HG03521 (cell line): ENCODE measurements around the gene XAGE1B.
"Not testable (repeated sequence)": the region's sequence is repeated elsewhere in the genome, so short reads cannot be mapped to it uniquely, and the experiment has no call there.

Source experiments
- ATAC-seq: cut with Tn5 transposase; IDR thresholded peaks from one replicate; pipeline ENCODE4 v1.9.1; 2021; ENCODE audit warnings: mild to moderate bottlenecking, moderate library complexity; ENCODE audit not compliant: unreplicated experiment

The XAGE1B gene, protein sequence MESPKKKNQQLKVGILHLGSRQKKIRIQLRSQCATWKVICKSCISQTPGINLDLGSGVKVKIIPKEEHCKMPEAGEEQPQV

DNA sequence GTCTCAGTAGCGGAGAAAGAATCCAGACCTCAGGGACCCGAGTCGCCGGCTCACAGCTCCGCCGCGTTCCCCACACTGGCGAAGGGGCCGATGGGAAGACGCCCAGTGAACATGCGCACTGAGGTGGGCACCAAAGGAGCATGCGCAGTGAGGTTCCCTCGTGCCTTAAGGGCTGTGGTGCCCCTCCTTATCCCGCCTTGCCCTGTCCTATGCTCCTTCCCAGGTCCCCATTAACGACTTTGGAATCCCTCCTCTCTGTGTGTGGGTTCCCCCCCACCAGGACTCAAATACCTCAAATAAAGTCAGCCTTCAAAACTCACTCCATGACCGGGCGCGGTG, at the start of gene XAGE1B:
Gene XAGE1B, minus strand, starts transcription at position 77 of the 339 bp plus-strand sequence. CDS start 1,536 bp downstream, outside the sequence.
- not testable (repeated sequence) for ATAC-seq

DNA sequence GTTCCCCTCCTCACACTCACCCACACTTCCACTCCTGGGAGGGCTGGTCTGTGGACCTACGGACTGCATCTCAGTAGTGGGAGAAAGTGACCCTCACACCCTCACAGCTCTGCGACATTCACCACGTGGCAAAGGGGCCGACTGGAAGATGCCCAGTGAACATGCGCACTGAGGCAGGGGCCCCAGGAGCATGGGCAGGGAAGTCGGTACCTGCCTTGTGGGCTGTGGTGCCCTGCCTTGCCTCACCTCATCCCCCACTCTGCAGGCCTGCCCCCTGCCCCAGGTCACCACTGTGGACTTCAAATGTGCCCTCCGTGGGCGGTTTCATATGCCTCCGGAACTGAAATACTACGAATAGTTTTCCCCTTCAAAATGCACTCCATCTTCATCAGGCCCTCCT, 46.2 kb upstream of the XAGE1B start:
- no peak for ATAC-seq

DNA sequence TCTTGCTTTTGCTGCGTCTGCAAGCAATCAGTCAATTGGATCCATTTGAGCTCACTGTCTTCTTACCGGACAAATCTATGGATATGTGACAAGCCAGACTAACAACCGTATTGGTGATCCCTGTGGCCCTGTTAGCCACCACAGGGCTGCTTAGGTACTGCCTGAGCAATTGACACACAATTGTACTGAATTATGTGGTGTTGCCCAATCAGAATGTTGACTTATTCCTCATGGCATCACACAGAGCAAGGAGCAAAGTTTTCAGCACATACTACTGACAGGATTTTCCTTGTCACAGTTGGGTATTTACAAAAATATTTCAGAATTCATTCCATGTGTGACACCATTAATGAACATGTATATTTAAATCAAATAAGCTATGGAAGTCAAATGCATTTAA, 41.3 kb upstream of the XAGE1B start:
- no peak for ATAC-seq

DNA sequence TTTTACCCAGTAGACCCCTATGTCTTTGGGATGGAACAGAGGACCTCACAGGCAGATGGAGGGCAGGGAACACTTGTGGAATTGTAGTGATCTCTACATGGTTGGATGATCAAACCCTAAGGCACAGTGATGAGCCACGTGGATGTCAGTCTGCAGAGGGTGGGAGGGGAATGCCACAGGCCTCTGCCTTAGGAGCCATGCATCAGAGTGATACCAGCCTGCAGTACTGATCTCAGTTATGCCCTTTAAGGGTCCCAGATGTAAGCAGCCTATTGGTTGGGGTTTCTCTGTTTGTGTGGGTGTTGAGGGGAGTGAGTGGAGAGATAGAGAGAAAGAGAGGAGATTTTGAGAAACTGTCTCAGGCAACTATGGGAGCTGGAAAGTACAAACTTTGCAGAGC, 39.9 kb upstream of the XAGE1B start:
- ATAC-seq, result no peak

DNA sequence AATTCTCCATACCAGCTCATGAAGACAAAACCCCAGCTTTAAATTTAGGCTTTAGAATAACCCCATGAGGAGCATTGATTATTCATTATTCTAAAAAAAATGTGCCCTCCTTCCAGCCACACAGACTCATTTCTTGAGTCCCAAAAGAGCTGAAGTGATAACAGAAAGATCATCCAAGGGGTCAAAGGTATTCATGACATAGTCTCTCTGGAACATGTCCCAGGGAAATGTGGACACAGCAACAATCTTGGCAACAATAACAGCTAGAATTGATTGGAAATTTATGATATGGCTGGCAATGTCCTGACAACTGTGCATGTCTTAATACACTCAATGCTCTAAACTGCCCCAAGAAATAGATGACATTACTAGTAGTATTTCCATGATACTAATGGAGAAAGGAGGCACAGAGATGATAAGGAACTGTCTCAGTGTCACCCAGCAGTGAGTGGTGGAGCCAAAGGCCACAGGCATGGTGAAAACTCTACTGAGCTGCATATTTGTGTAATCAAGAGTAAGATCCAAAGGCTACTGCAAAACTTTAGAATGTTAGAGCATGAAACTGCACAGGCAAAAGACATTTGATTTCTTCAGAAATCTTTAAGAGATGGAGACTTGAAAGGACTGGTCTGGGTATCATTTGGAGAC, 37.3 kb upstream of the XAGE1B start:
- no peak for ATAC-seq

DNA sequence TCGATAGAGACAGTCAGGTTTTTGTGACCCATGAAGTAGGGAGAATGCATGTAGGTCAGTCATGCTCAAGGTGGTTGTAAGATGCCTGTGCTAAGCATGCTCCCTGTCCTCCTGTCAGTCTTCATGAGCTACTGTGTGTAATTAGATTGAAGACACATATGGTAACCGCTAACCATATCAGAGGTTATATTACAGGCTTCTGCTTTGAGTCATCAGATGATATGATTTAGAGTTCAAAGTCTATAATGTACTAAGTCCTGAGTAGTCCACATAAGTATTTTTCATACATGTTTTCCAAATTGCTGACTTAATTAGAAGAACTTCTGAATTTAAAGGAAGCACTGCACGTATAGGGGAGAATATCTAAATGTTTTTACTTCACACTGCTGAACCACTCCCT, 31.9 kb upstream of the XAGE1B start:
- not testable (repeated sequence) for ATAC-seq

DNA sequence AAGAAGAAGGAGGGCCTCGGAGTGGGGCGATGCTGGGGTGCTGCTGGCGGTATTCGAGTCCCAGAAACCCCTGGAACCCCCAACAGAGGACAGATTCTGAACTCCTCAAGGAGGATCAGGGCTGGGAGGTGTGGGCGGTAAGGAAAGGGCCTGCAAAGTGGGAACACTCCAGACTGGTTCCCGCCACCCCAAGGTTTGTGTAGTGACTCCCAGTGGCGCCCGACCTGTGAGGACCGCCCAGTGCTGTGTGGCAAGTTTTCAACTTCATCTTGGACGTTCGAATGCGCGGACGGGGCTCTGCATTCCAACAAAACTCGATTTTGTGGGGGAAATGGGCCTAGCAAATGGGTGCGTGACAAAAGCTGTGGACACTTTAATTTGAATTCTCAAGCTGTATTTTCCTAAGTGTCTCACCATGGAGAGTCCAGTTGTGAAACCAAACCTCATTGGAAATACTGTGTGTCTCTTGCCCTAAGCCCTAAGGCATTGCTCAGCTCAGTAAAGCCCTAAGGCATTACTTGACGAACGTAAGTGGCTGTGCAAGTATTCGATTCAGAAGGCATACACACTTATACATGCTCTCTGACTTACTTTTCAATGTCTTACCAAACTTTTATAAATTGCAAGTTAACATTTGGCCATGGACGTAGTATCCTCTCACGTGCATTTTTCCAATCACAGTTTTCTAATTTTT, 27.4 kb upstream of the XAGE1B start:
- no peak for ATAC-seq

DNA sequence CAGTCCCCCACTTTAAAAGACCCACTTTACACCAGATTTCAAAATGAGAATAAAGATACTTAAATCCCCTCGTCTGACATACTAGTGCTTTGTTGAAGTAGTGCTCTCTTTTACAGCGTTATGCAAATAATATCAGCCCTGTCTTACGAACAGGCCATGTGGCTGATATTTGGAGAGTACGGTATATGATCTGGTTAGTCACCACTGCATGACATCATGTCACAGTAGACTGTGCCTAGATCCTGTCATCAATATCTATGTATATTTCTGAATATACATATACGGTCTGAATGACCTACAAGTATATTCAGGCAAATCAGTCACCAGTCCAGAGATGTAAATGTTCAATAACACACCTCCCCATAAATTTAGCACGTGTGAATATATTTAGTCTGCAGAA, 25.4 kb upstream of the XAGE1B start:
- ATAC-seq, result no peak

DNA sequence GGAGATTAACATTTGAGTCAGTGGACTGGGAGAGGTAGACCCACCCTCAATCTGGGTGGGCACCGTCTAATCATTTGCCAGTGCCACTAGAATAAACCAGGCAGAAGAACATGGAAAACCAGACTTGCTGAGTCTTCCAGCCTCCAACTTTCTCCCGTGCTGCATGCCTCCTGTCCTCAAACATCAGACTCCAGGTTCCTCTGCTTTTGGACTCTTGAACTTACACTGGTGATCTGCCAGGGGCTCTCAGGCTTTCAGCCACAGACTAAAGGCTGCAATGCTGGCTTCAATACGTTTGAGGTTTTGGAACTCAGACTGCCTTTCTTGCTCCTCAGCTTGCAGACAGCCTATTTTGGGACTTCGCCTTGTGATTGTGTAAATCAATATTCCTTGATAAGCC, 24.2 kb upstream of the XAGE1B start:
- ATAC-seq, result not testable (repeated sequence)

DNA sequence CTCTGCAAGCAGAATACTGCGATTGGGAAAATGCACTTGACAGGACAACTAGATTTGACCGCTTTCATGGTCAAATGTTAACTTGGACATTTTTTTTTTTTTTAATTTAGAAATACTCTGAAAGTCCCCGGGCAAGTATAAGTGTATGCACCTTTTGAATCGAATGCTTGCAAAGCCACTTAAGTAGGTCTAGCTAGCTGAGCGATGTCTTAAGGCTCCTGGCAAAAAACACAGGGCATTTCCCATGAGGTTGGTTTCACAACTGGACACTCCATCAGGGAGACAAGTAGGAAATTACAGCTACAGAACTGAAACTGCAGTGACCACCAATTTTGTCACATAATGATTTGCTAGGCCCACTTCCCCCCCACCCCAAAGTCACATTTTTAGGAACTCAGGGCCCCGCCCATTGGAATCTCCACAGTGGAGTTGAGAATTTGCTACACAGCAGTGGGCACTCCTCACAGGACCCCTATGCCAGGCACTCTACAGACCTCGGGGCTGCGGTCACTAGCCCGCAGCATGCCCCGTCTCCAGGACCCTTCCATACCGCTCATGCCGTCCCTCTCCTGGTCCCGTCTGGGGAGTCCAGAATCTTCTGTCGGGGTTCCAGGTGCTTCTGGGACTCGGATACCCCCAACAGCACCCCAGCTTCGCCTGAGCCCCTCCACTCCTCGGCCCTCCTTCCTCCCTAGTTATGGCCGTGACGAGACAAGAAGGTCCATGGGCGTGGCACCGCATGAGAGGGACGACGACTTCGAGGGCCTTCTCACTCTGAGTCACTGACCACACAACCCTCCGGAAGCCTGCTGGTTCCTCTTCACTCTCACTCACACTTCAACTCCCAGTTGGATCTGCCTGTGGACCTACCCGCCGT, 515 bp downstream of the XAGE1B start:
- not testable (repeated sequence) for ATAC-seq

DNA sequence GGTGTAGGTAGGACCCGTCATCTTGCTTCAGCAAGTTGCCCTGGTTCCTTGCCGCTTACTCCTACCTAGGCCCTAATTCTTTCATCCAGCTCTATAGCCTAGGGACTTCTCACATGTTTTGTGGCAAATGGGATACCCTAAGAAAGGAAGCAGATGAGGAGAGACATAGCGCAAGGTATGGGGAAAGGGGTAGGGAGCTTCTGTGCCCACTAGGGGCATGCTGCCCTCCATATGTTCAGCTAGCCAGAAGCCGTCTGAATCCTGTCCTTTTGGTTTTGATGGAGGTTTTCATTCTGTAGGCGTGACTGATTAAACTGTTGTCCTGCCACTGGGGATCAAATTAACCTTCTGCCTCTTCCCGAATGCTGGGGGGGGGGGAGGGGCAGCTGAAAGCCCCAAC, 5.7 kb downstream of the XAGE1B start:
- not testable (repeated sequence) for ATAC-seq

DNA sequence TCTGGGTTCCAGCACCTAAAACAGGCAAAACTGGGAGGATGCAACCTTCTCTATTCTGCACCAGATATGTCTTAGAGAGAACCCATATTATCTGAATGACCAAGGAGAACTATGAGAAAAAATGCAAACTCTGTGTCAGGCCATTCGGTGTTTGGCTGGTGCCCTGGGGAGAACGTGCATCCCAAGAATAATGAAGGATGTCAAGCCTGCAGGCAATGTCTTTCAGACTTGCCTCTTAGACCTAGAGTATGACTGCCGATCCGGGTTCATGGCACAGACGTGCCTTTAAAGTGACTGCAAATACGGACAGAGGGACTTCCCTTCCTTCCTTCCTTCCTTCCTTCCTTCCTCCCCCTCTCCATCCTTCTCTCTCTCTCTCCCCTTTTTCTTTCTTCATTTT, 6.9 kb downstream of the XAGE1B start:
- ATAC-seq, result no peak

DNA sequence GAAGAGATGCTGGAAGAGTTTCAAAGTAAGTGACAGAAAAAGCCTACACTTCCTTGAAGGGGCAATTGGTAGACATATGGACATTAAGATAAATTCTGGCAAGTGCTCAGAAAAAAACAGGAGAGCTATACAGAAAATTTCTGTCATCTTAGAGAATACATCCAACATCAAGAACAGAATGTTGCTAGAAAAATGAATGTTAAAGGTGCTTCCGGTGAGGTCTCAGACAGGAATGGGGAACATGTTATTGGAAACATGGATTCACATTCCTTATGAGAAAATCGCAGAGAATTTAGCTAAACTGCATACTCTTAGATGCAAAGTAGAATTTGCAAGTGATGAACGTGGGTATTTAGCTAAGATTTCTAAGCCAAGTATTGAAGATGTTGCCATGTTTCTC, 9.5 kb downstream of the XAGE1B start:
- ATAC-seq, result no peak

DNA sequence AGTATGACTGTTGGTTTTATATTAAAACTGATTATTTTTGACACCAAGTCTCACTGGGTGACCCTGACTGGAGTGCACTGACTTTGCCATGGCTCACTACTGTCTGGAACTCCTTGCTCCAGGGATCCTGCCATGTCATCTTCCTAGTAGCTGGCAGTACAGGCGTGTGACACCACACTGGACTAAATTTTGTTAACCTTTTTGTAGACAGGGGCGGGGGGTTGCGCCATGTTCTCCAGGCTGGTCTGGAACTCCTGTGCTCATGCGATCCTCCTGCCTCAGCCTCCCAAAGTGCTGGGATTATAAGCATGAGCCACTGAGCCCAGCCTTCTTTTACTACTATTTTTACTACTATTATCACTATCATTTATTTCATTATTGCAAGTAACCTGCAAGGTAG, 12.3 kb downstream of the XAGE1B start:
- ATAC-seq, result no peak

DNA sequence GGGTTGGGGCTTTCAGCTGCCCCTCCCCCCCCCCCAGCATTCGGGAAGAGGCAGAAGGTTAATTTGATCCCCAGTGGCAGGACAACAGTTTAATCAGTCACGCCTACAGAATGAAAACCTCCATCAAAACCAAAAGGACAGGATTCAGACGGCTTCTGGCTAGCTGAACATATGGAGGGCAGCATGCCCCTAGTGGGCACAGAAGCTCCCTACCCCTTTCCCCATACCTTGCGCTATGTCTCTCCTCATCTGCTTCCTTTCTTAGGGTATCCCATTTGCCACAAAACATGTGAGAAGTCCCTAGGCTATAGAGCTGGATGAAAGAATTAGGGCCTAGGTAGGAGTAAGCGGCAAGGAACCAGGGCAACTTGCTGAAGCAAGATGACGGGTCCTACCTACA, 15.5 kb downstream of the XAGE1B start:
- not testable (repeated sequence) for ATAC-seq

DNA sequence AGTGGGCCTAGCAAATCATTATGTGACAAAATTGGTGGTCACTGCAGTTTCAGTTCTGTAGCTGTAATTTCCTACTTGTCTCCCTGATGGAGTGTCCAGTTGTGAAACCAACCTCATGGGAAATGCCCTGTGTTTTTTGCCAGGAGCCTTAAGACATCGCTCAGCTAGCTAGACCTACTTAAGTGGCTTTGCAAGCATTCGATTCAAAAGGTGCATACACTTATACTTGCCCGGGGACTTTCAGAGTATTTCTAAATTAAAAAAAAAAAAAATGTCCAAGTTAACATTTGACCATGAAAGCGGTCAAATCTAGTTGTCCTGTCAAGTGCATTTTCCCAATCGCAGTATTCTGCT, 20.5 kb downstream of the XAGE1B start:
- not testable (repeated sequence) for ATAC-seq

DNA sequence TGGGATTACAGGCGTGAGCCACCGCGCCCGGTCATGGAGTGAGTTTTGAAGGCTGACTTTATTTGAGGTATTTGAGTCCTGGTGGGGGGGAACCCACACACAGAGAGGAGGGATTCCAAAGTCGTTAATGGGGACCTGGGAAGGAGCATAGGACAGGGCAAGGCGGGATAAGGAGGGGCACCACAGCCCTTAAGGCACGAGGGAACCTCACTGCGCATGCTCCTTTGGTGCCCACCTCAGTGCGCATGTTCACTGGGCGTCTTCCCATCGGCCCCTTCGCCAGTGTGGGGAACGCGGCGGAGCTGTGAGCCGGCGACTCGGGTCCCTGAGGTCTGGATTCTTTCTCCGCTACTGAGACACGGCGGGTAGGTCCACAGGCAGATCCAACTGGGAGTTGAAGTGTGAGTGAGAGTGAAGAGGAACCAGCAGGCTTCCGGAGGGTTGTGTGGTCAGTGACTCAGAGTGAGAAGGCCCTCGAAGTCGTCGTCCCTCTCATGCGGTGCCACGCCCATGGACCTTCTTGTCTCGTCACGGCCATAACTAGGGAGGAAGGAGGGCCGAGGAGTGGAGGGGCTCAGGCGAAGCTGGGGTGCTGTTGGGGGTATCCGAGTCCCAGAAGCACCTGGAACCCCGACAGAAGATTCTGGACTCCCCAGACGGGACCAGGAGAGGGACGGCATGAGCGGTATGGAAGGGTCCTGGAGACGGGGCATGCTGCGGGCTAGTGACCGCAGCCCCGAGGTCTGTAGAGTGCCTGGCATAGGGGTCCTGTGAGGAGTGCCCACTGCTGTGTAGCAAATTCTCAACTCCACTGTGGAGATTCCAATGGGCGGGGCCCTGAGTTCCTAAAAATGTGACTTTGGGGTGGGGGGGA, 21.1 kb downstream of the XAGE1B start, which contains the start of gene XAGE1A:
Gene XAGE1A, plus strand, starts transcription at position 264 of the 874 bp plus-strand sequence. CDS start 1,554 bp downstream, outside the sequence.
- not testable (repeated sequence) for ATAC-seq

DNA sequence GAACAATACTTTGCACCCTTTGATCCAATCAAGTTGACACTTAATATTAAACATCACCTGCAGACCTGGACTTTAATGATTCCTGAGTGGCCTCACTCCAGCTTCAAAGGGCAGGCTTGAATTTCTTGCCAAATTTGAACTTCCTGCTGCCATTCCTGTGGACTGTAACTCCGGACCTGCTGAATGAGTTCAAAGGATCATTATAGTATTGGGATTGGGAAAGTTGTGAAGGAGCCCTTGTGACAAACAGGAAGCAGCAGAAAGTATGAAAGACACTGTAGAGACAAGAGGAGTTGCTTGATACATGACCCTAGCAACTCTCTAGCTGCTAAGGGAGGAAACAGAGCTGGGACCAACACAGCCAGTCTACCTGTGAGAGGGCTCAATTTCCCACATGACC, 45.6 kb downstream of the XAGE1B start:
- not testable (repeated sequence) for ATAC-seq
